IPS-NIHi7 (cell line): Measurements from ENCODE around the gene MANF.

Experiments
- DNase-seq: peaks from one replicate; pipeline ENCODE4 v3.0.0; 2012; ENCODE audit warnings: mixed read lengths; ENCODE audit errors: extremely low spot score

The MANF gene

DNA sequence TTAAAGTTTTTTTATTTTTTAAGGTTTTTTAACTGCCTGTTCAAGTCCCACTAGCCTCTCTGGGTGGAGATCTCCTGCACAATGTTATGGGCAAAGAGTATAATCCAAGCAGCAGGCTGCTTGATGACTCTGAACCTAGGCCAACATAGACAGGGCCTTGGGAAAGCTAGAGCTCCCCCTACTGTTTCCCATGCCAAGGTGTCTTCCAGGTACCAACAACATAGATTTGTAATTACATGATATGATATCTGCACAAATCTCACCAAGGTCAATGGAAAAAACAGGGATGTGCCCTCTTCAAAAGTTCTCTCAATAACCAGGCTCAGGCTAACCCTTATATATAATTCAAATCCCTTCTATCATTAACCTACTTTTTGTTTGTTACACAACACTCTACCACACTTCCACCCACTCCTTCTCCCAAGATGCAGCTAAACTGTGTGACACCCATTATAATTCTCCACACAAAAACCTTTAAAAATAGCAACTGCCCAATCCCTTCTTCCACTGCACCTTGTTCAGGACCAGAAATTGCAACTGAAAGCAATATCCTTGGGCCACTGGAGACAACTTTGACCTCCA lies 49.7 kb downstream of the MANF start:
- peak; percentile 75 for DNase-seq

- DNase-seq: no peak
These were observed 52.0 kb downstream of the MANF start for GRCh38 chr3:51436998-51437639.
